HG02678 (cell line): ENCODE measurements around the gene TRPV4.
"Not testable (repeated sequence)": the region's sequence is repeated elsewhere in the genome, so short reads cannot be mapped to it uniquely, and the experiment has no call there.

Experiments
- ATAC-seq: cut with Tn5 transposase; IDR thresholded peaks from one replicate; pipeline ENCODE4 v1.9.1; 2021; ENCODE audit warnings: mild to moderate bottlenecking, moderate library complexity; ENCODE audit not compliant: unreplicated experiment

Gene TRPV4

GRCh38 chr12:109861689-109862314 lies 28.6 kb upstream of the TRPV4 start:
- ATAC-seq = no peak

DNA sequence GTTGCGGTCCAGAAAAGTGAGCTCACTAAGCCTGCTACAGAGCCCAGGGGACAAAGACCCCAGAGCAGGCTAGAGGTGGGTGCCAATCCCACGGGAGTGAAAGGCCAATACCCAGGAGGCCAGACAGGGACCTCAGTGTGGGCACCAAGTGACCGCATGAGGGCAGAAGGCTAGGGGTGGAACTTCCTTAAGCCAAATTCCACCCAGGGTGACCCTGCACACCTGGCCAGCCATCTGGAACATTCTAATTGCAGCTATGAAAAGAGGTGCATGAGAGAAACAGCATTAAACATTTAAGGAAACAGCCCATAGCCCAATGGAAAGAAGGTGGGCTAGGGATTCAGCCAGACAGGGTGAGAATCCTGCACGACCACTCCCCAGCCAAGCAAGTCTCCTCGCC lies 27.8 kb upstream of the TRPV4 start:
- no peak for ATAC-seq

- ATAC-seq = no peak
Observed at GRCh38 chr12:109858764-109859163, 25.6 kb upstream of the TRPV4 start.

- no peak for ATAC-seq
Observed at GRCh38 chr12:109857715-109858114, 24.5 kb upstream of the TRPV4 start.

GRCh38 chr12:109855377-109855776 lies 22.2 kb upstream of the TRPV4 start:
- no peak for ATAC-seq

DNA sequence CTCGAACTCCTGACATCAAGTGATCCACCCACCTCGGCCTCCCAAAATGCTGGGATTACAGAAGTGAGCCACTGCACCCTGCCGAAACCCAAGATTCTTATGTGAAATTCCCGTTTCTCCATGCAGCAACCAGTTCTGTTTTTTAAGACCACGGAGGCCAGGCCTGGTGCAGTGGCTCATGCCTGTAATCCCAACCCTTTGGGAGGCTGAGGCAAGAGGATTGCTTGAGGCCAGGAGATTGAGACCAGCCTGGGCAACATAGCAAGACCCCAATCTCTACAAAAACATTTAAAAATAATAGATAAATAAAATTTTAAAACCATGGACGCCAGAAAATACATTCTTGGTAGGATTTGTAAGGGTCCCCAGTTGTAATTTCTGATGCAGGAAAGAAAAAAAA lies 17.3 kb upstream of the TRPV4 start:
- not testable (repeated sequence) for ATAC-seq

DNA sequence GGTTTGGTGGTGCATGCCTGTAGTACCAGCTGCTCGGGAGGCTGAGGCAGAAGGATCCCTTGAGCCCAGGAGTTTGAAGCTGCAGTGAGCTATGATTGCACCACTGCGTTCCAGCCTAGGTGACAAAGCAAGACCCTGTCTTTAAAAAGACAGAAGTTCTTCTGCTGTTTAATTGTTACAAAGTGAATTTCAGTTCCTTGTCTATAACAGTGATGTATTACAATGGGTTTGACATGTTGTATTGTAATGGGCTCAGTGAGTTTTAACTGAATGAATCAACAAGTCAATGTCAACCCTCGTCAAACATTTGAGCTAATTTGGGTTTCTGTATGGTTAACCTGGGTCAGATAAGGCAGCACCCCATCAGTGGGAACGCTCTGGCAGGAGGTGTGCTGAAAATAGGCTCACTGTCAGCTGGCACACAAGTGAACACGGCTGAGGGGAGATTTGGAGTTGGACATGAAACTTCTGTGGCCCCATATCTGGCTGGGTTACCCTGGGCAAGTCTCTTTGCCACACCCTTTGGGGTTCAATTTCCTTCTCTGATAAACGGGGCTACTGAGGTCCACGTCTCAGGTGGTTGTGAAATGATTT lies 14.0 kb upstream of the TRPV4 start:
- no peak for ATAC-seq

DNA sequence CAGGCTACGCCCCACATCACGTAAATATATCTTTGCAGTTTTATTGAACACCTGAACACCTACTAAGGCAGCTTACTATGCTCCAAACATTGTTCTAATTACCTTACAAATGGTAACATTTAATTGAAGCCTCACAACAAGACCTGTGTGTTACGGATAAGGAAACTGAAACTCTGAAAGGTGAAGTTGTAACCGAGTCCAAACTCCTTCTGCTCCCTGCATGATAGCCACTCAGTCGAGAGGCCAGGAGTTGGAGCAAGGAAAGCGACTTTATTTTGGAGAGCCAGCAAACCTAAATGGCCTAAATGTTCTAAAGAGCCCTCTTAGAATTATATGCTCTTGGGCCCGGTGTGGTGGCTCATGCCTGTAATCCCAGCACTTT lies 12.6 kb upstream of the TRPV4 start:
- no peak for ATAC-seq

GRCh38 chr12:109844983-109845823 lies 12.0 kb upstream of the TRPV4 start:
- peak; percentile 70 for ATAC-seq

- no peak for ATAC-seq
Observed at GRCh38 chr12:109844091-109844490, 10.9 kb upstream of the TRPV4 start.

- no peak for ATAC-seq
Observed at GRCh38 chr12:109842021-109842420, 8.8 kb upstream of the TRPV4 start.

- ATAC-seq = no peak
Observed at GRCh38 chr12:109841356-109841755, 8.2 kb upstream of the TRPV4 start.

DNA sequence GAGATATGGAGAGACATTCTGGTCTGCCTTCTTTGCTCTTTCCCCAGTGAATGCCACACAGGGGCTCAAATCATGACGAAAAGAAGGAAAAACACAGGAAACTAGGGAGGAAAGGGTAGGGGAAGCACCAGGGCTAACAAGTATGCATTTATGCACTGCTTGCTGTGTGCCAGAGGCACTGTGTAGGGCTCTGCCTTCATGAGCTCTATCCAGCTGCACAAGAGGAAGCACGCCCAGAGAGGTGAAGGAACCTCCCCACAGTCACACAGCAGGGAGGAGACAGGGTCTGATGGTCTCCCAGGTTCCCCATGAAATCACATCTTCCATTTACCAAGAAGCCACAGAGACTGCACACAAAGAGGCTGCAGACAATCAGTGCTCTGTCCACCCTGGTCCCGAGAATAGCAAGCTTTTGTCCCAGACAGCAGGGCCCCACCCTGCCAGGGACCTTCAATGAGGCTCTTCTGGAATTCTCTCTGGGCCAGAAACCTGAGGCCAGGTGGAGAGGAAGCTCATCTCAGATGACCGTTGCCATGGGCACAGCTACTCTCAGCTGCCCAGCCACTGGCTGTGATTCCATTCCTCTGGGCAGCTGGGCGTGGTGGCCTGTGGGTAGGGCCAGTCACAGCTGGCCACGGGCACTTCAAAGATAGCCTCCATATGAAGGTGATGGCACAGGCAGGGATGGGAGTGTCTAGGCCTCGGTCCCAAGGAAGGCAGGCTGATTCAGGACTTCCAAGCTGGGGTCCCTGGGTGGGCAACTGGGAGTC lies 7.3 kb upstream of the TRPV4 start:
- ATAC-seq = no peak

DNA sequence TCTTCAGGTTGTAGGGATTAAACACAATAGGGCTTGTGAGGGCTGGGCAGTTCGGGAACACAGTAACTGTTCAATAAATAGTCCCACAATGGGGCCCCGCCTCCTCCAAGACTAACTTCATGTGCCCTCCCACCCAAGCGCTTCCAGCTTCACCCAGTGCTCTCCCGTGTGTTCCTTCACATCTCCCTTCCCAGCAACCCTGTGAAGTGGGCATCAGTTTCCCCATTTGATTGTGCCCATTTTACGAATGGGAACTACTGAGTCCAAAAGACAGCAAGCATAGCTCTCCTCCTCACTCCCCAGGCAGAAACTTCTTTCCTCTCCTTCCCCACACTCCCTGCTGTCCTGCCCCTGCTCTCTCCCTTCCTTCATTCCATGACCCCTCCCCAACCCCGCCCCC lies 6.2 kb upstream of the TRPV4 start:
- no peak for ATAC-seq

DNA sequence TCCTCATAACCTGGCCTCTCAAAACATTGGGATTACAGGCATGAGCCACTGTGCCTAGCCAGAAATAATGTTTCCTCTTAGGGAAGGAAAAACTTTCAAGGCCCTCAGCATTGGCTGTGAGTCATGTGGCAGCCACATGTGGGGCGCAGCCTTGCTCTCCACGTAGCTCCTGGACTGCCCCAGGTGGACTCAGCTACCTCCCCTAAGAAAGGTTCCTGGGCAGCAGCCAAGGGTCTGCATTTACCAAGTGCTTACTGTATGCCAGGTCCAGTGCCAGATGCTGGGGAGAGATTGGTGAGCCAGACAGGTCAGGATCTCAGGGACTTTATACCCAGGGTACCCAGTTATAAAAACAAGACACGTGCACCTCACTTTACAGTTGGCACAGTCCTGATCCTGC lies 3.7 kb upstream of the TRPV4 start:
- no peak for ATAC-seq

GRCh38 chr12:109835827-109836226 lies 2.6 kb upstream of the TRPV4 start:
- ATAC-seq = no peak

DNA sequence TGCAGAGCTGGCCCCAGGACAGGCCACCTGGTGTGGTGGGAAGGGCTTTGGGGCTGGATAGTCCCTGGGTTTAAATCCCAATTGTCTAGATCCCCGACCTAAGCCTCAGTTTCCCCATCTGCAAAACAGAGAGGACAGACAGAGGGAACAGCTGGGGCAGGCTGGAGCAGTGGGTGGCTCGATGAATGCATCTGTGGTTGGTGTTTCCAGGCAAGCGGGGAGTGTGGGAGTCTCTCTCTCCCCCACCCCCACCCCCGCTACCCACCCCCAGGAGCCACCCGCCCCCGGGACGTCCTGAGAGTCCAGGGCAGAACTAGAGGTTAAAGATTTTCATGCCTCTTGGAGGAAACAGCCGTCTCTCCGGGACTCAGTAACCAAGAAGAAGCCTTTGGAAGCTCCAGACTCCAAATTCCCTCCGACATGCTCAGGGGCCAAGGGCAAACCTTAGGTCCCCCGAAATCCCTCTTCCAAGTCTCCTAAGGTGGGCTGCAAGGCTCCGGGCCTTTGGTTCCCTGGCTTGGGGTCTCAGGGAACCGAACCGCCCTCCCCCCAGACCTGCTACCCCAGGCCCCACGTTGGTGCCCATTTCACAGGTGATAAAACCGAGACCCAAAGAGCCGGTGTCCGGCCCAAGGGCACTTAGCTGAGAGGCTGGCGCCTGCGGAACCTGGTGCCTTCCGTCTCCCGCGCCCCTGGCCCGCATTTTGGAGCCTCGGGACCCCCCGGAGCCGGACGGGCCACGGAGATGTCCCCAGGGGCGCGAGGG lies 474 bp downstream of the TRPV4 start:
- ATAC-seq = no peak

DNA sequence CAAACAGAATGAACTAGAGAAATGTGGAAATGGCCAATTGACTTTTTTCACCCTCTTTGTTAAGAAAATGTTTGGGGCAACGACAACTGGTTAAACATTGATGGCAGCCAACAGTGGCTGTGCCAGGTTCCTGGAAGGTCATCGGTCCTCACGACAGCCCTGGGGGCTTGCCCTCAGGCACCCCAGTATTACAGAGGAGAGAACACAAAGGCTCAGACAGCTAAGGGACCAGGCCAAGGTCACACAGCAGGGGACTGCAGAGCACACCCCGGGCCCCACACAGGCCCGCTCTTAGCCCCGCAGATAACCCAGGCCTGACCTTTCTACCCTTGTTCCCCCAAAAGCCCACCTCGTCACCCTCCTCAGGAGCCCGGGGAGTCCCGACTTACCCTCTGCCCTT lies 1.3 kb downstream of the TRPV4 start:
- no peak for ATAC-seq

DNA sequence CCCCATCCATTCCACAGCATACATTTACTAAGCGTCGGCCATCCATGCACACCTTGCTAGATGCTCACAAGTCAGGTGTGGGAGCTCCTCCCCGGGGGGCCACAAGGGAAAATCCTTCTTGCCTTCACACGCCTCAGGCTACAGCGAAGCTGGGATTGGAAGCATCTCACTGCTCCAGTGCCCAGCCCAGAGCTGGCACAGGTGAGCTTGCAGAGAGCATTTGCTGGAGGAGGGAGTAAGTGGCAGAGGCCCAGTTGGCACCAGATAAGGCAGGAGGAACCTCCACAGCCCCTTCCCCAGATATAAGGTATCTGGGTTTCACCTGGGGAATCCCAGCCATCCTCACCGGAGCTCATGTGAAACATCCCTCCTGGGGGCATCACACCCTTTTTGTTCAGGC lies 1.8 kb downstream of the TRPV4 start:
- ATAC-seq = no peak

GRCh38 chr12:109830718-109831117 lies 2.5 kb downstream of the TRPV4 start:
- no peak for ATAC-seq

DNA sequence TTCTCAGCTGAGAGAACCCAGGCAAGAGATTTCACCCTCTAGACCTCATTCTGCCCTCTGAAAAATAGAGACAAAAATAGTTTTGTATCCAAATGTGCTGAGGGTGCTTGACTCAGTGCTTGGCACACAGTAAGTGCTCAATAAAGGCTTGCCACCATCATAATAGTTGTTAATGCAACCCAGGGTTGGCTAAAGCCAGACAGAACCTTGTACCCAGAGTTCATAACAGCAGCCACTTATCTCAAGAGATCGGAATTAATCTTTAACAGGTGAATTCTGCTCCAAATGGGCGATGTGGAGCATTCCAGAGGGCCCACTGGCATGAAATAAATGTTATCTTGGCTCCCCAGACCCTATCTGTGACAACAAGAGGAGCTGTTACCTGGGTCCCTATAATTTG lies 2.9 kb downstream of the TRPV4 start:
- no peak for ATAC-seq
